Muscle of back (tissue), 11 donors: ENCODE data around the gene LBHD2. TPM values are rescaled to one million over a fixed set of nuclear protein-coding genes. Genes with fewer than 3 reads are reported as not detected.
A peak's percentile ranks its signal among the peaks of the same experiment; 100 is the strongest.

Experiments used
- DNase-seq, 3 donors: peaks; one replicate each; pipeline versions ENCODE4 v3.0.0 to v3.0.0-alpha.2; 2013
- polyA plus RNA-seq, 10 donors: library from polyadenylated mRNA; unstranded; fragments of 120-200 nt; gene quantifications; one replicate each; pipeline ENCODE4 v1.2.1, GENCODE V29; 2013; ENCODE audit not compliant: insufficient read length in 10 of 10

LBHD2 gene
- polyA plus RNA-seq, 10 donors = 0.17 TPM; not detected in 9

- no peak for DNase-seq
These were observed 16.6 kb upstream of the LBHD2 start for GRCh38 chr14:103067231-103067954.

- no peak for DNase-seq
These were observed 15.5 kb upstream of the LBHD2 start for GRCh38 chr14:103068351-103069073.

GRCh38 chr14:103070263-103070885, 13.6 kb upstream of the LBHD2 start:
- DNase-seq = no peak

GRCh38 chr14:103070971-103071542, 13.0 kb upstream of the LBHD2 start:
- DNase-seq = no peak

- no peak for DNase-seq
These were observed 12.3 kb upstream of the LBHD2 start for GRCh38 chr14:103071544-103072251.

GRCh38 chr14:103072595-103073366, 11.2 kb upstream of the LBHD2 start:
- no peak for DNase-seq

- DNase-seq = no peak
These were observed 10.6 kb upstream of the LBHD2 start for GRCh38 chr14:103073367-103073875.

- DNase-seq = peak in 1 of 3 donors; percentile 45
These were observed 9.9 kb upstream of the LBHD2 start for GRCh38 chr14:103073876-103074728.

GRCh38 chr14:103074729-103075367, 9.2 kb upstream of the LBHD2 start:
- peak in 1 of 3 donors; percentile 50 for DNase-seq

GRCh38 chr14:103078420-103078749, 5.6 kb upstream of the LBHD2 start:
- peak; percentile 57 to 79 (median 79) for DNase-seq

GRCh38 chr14:103078860-103079587, 5.0 kb upstream of the LBHD2 start:
- no peak for DNase-seq

GRCh38 chr14:103081951-103082350, 2.1 kb upstream of the LBHD2 start:
- no peak for DNase-seq

- no peak for DNase-seq
These were observed 1.4 kb downstream of the LBHD2 start for GRCh38 chr14:103085106-103086091.

GRCh38 chr14:103086771-103087342, 2.8 kb downstream of the LBHD2 start:
- no peak for DNase-seq

- DNase-seq = no peak
These were observed 3.4 kb downstream of the LBHD2 start for GRCh38 chr14:103087343-103087835.

GRCh38 chr14:103088921-103089320, 4.9 kb downstream of the LBHD2 start:
- no peak for DNase-seq
